AG09309 (cell line): ENCODE measurements around the gene OXCT1.
A peak's percentile ranks its signal among the peaks of the same experiment; 100 is the strongest.

ENCODE experiments used
- DNase-seq: peaks from one replicate; pipeline ENCODE4 v3.0.0-alpha.2; 2010; ENCODE audit warnings: low read depth
- H3K4me3 ChIP-seq: 2 replicates; pipeline ENCODE4 v1.5.1; 2011; ENCODE audit warnings: mild to moderate bottlenecking, low read depth, low read length, moderate library complexity; ENCODE audit not compliant: control insufficient read depth
- CTCF ChIP-seq: IDR thresholded peaks from 2 replicates; pipeline ENCODE4 v1.5.1; 2011; ENCODE audit warnings: mild to moderate bottlenecking, low read depth, low read length, inconsistent platforms; ENCODE audit not compliant: insufficient read depth, control insufficient read depth; ENCODE audit errors: missing control alignments

OXCT1 gene

GRCh38 chr5:41875121-41875520, 4.9 kb upstream of the OXCT1 start:
- H3K4me3 ChIP-seq, result no peak overlapping the region
- no peak for DNase-seq
- no peak for TF ChIP-seq CTCF

GRCh38 chr5:41874512-41875060, 4.4 kb upstream of the OXCT1 start:
- H3K4me3 ChIP-seq, result no peak overlapping the region
- DNase-seq, result no peak
- no peak for TF ChIP-seq CTCF

DNA sequence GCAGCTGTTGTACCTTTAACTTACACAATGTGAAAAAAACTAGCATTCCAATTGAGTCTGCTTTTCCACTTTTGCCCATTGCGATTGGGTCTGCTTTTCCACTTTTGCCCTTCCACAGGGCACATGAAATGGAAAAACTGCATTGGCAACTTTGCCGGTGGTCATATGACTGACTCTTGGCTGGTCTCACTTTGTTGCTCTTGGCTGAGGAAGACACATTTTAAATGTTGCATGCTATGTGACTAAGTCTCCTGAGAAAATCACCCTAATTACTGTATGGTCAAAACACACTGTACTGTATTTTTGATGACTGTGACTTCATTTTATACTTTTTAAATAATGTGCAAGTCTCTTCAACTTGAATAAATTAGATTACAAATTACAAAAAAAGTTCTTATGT, 1.6 kb upstream of the OXCT1 start:
- TF ChIP-seq CTCF, result no peak
- no peak overlapping the region for H3K4me3 ChIP-seq
- peak; percentile 41 for DNase-seq

- DNase-seq, result no peak
- TF ChIP-seq CTCF, result no peak
- H3K4me3 ChIP-seq, result peak overlapping the region; percentile 80
These were observed 413 bp upstream of the OXCT1 start for GRCh38 chr5:41870627-41871048.

DNA sequence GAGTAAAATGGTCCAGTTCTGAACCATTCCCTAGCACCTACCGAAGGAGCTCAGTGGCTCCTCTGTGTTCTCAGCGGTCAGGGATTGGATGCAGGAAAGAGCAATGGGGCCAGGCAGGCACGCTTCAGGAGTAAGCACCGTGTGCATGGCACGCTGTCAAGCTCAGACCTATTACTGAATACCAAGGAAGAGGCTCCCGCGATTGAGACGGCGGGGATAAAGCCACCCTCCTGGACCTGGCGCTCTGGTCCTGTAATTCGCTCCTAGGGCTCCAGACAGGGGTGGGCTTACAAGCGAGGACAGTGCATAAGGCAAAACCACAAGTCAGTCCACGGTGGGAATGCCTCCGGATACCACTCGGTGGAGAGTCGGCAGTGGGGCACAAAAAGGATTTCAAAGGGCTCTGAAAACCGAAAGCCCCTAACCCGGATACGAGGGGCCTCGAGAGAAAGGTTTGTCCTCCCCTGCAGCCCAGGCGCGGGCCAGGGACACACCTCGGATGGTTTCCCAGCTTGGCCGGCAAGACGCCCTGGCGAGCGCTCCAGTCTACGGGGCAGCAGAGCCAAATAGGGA, 988 bp downstream of the OXCT1 start:
- no peak for DNase-seq
- peak overlapping the region; percentile 80 for H3K4me3 ChIP-seq
- no peak for TF ChIP-seq CTCF

DNA sequence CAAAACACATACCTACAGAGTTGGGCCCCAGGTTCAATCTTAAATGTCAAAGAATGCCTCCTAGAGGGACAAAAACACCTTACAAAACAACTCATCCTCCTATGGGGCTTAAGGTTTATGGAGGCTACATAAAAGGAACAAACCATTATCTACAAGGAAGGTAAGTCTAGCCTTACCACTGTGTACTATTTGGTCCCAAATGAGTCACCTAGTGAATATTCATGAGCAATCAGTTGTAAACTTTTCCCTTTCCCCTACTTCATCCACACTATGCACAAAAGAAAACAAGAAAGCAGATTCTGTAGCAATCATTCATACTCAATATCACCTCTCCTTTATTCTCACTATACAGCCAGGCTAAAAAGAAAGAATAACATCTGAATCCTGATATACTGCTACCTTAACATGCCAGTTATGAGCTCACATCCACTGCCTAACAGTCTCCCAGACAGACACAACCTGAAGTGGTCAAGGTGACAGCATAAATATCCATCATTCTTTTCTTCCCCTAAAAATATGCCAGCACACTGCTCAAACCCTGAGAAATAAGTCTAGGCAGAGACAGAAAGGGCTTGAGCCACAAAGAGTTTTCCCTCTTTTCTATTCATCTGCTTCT, 6.2 kb downstream of the OXCT1 start:
- H3K4me3 ChIP-seq, result no peak overlapping the region
- no peak for DNase-seq
- TF ChIP-seq CTCF, result no peak
